ENCODE measurements around the gene SEMA4D. TPM values are rescaled to one million over a fixed set of nuclear protein-coding genes. Genes with fewer than 3 reads are reported as not detected.
"Not testable (repeated sequence)": the region's sequence is repeated elsewhere in the genome, so short reads cannot be mapped to it uniquely, and the experiment has no call there.

Gene SEMA4D
- polyA plus RNA-seq, 5 donors: 20.9 to 26.7 (median 21.4) TPM

GRCh38 chr9:89357331-89358197 is 140.3 kb downstream of the SEMA4D start:
- no peak for DNase-seq

- DNase-seq: no peak
These were observed 141.1 kb downstream of the SEMA4D start for GRCh38 chr9:89356782-89357181.

- DNase-seq: no peak
These were observed 143.4 kb downstream of the SEMA4D start for GRCh38 chr9:89354471-89354870.

DNA sequence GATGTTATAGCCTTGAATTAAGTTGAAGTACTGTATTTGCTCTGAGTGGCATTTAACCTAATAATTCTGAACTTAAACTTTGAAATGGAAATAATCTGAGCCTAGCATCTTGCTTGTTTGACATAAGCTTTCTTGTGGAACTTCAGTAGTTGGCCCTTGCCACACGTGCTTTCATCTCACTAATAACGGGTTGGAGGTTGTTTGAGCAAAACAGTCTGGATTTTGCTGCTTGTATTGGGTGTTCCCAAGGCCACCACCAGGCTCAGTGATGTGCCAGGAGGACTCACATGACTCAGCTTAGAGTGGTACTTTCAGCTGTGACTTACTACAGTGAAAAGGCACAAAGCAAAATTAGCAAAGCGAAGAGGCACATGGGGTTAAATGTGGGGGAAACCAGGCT is 143.9 kb downstream of the SEMA4D start:
- no peak for DNase-seq

DNA sequence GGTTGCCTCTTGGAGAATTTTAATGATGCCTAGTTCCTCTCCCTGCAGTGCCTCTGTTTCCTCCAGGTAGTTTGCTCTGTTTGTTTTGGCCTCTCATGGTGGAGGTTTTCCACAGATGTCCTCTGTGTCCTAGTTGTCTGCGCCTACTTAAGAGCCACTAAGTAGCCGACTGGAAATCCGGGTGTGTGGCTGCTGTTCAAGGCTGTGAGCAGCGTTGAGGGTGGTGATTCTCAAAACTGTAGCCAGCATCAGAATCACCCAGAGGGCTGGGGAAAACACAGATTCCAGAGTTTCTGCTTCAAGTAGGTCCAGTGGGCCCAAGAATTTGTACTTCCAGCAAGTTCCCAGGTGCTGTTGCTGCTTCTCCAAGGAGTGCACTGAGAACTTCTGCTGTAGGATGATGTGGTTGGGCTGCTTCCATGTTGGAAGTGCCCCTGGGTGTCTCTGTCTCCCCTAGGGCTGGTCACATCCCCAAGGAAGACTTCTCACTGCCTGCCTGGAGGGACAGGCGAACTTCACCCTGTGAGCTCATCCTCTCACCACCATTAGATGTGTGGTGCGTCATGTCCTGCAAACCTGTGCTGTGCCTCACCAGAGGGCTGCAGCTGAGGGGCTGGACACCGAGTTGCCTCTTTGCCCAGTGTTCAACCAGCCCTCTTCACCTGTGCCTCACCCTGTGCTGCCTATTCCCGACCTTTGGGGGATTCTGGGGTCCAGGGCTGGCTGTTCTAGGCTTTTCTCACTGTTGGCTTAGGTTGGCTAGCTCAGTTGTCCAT is 144.9 kb downstream of the SEMA4D start:
- DNase-seq: no peak

DNA sequence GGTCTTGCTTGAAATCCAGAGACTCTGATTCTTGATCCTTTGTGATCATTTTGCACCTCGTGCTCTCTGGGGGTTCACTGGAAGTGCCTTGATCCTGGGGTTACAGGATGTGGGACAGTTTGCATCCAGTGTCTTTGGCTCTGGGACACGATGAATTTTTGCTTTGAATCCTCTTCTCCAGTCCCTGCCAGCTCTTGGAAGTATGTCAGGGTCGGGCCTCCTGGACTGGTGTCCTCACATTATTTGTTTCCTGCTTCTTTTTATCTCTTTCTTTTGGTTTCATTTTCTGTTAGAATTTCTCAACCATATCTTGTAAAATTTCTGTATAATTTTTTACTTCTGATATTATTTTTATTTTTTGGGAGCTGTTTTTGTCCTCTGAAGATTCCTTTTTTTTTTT is 145.5 kb downstream of the SEMA4D start:
- DNase-seq: no peak

DNA sequence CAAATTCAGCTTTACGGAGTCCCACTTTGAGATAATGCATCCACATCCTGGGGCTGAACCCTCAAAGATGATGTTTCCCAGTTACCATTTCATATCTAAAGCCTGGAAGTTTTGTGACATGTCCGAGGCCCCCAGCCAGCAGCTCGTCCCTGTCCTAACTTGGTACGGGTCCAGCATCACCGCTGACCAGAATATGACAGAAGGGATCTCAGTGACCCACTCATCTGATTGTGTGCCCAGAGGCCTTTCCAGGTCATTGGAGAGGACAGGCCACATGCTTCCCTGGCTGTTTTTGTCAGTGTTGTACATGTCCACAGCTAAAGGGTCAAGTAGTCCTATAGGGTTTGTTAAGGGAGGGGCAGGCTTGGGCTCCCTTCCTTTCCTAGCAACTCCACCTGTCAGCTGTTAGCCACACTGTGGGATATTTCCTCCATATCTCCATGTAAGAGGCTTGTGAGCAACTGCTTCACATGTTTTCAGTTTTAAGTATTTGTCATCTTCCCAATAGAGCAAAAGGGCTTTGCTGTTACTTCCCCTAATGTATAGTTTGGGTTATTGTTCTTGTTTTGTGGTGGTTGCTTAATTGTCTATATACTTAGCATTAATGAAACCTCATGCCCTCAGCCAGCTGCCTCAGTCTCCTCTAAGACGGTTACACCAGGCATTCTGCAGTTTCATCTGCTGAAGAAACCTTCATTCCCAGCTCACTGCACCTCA is 146.2 kb downstream of the SEMA4D start:
- no peak for DNase-seq

- DNase-seq: no peak
These were observed 146.8 kb downstream of the SEMA4D start for GRCh38 chr9:89350988-89351557.

GRCh38 chr9:89349607-89350006 is 148.3 kb downstream of the SEMA4D start:
- no peak for DNase-seq

DNA sequence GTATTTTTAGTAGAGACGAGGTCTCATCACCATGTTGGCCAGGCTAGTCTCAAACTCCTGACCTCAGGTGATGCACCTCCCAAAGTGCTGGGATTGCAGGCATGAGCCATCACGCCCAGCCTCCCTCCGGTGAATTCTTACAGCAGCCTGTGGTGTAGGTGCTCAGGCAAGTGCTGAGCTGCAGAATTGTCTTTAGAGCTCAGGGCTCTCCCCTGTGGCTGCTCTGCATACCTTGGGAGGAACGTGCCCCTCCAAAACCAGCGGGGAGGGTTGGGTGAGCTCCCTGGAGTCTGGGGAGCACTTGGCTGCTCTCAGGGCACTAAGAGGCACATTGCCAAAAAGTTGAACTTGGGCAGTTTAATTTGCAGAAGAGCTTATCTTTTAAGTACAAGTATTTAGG is 150.3 kb downstream of the SEMA4D start:
- no peak for DNase-seq

DNA sequence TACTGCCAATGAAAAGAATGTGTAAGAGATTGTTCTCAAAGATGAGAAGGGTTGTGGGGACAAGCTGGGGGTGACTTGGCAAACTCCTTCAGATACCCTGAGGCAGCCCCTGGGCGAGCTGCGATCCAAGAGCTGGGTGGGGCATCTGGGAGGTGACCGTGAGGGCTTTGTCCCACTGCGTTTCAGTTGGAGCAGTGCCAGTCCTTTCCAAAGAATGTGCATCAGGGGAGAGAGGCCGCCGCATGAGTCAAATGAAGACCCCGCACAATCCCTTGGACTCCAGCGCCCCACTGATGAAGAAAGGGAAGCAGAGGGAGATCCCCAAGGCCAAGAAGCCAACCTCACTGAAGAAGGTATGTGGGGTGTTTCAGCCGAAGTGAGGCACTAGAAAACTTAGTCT is 151.2 kb downstream of the SEMA4D start:
- no peak for DNase-seq

GRCh38 chr9:89345476-89345875 is 152.4 kb downstream of the SEMA4D start:
- no peak for DNase-seq

DNA sequence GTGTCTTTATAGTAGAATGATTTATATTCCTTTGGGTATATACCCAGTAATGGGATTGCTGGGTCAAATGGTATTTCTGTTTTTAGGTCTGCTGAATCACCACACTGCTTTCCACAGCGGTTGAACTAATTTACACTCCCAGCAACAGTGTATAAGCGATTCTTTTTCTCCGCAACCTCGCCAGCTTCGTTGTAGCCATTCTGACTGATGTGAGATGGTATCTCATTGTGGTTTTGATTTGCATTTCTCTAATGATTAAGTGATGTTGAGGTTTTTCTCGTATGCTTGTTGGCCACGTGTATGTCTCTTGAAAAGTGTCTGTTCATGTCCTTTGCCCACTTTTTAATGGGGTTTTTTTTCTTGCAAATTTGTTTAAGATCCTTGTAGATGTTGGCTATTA is 154.1 kb downstream of the SEMA4D start:
- not testable (repeated sequence) for DNase-seq

DNA sequence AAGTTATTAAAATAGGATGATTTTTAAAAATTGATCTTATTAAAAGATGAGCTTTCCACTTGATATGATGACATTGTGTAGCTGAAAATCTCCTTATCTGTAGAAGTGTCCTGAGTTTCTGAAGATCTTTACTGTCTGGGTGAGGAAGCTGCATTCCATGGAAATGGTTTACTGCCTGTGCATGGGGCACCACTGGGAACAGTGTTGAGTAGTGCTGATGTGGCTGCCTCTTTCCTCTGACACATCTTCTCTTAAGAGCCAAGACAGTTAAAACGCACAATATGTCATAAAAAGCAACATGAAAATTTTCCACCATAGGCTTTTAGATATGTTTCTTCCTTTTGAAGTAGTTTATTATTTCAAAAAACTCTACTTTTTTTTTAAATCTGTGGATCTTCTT is 155.0 kb downstream of the SEMA4D start:
- DNase-seq: no peak

- no peak for DNase-seq
These were observed 155.7 kb downstream of the SEMA4D start for GRCh38 chr9:89342213-89342612.

GRCh38 chr9:89340332-89340731 is 157.6 kb downstream of the SEMA4D start:
- no peak for DNase-seq

DNA sequence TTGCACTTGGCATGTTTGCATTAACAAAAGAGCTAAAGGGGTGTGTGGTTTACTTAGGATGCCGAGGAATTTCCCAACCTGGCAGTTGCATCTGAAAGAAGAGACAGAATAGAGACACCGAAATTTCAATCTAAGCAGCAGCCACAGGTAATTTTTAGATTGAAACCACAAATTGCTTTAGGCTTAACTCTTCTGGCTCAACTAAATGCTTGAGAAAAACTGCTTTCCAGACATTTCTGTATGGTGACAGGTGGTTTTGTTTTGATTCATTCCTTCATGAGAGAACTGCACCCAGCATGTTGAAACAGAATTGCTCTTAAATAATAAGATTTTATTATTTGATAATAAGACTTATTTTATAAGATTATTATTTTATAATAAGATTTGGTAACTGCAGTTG is 158.1 kb downstream of the SEMA4D start:
- DNase-seq: no peak

DNA sequence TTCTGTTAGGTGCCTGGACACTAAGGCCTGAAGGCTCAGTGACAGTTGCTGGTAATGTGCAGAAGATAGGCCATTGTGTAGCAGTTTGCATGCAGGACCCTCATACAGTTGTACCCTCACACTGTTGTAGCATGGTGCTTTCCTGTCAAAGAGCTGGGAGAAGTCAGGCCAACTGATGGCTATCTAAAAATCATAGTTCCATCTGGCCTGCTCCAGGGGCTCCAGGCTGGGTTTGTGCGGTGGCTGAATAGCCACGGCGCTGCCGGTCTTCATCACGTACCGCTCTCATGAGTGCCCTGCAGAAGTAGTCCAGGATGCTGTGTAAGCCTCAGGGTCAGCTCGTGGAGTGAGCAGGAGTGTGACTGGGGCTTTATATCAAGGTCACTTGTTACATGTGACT is 167.4 kb downstream of the SEMA4D start:
- no peak for DNase-seq

DNA sequence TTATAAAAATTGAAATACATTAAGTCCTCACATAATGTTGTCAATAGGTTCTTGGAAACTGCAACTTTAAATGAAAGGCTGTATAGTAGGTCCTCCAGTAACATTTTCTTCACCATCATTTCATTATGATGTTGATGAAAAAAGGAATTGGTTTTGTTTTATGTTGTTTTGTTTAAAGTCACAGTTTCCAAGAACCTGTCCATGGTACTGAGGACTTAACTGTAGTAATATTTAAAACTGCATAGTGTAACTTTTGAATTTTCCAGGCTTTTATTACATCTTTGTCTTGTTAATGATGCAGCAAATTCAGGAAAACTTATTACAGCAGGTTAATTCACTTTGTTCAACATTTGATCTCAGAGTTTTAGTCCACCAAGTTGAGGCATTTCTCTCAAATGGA is 168.0 kb downstream of the SEMA4D start:
- DNase-seq: no peak

DNA sequence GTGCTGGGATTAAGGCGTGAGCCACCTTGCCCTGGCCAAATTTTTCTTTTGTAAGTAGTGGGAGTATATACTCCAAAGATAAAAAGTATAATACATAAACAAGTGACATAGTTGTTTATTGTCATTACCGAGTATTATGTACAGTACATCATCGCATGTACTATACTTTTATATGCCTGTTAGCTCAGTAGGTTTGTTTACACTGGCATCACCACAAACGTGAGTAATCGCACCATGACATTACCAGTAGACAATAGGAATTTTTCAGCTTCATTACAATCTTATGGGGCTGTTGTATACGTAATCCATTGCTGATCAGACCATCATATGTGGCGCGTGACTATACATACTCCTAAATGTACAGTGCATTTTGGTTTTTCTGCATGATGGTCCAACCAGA is 169.8 kb downstream of the SEMA4D start:
- no peak for DNase-seq

- no peak for DNase-seq
These were observed 172.2 kb downstream of the SEMA4D start for GRCh38 chr9:89325733-89326132.

DNA sequence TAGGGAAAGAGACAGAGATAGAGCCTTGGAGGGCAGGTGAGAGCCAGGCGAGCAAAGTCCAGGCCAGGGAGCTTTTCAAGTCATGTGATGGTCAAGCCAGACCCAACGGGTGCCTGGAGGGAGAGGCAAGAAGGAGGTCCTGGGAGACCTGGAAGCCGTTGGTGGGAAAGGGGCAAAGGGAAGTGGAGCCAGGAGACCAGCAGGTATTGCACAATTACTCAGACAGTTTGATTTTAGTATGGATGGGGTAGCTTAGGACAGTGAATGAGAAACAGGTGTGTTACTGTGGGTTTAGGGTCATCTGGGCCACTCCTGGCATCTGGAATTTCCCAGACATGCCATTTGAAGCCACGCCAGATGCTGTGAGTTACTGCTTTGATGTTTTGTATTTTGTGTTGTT is 174.5 kb downstream of the SEMA4D start:
- DNase-seq: no peak

Data from right lung (tissue), 5 donors.